ENCODE measurements around the gene SLC22A25. TPM values are rescaled to one million over a fixed set of nuclear protein-coding genes. Genes with fewer than 3 reads are reported as not detected.

SLC22A25 gene
- total and polyA plus RNA-seq, 2 of the 13 experiments (the other 11 are each of a cell fraction or from before 2014, with no cell fraction given): 0.18 to 0.42 TPM

- peak; percentile 78 for TF ChIP-seq PAXIP1 (CRISPR knock-in tag; conservative IDR thresholded peaks at IDR 0.05)
- TF ChIP-seq CCDC6 (CRISPR knock-in tag; IDR thresholded peaks at IDR 0.05): no peak
- no peak for TF ChIP-seq MZF1 (CRISPR knock-in tag; IDR thresholded peaks at IDR 0.05; ENCODE audit: borderline replicate concordance)
- TF ChIP-seq NCOA2 (CRISPR knock-in tag; IDR thresholded peaks at IDR 0.05): peak; percentile 28; the same call in 1 of the 2 replicates
- no peak for TF ChIP-seq AKAP8 (CRISPR knock-in tag; IDR thresholded peaks at IDR 0.05)
- no peak for TF ChIP-seq MXD1 (CRISPR knock-in tag; IDR thresholded peaks at IDR 0.05)
- 0 out of 2 replicates have a peak, but pooled peaks have one; percentile 7 for TF ChIP-seq ELF3 (CRISPR knock-in tag; IDR thresholded peaks at IDR 0.05)
- no peak for TF ChIP-seq NFAT5 (CRISPR knock-in tag; IDR thresholded peaks at IDR 0.05)
- TF ChIP-seq MTF1 (CRISPR knock-in tag; IDR thresholded peaks at IDR 0.05): no peak
- TF ChIP-seq ZNF18 (CRISPR knock-in tag; IDR thresholded peaks at IDR 0.05; ENCODE audit: insufficient replicate concordance): no peak
- no peak for TF ChIP-seq CENPBD1 (CRISPR knock-in tag; IDR thresholded peaks at IDR 0.05; ENCODE audit: borderline replicate concordance, low read depth)
- TF ChIP-seq DNMT3B (CRISPR knock-in tag; conservative IDR thresholded peaks at IDR 0.05): no peak
- TF ChIP-seq NFYC (CRISPR knock-in tag; IDR thresholded peaks at IDR 0.05): no peak
- no peak for TF ChIP-seq ONECUT2 (CRISPR knock-in tag; IDR thresholded peaks at IDR 0.05)
Observed at GRCh38 chr11:63229815-63230214, 13.6 kb downstream of the SLC22A25 start (continued).

Data from HepG2 (cell line).